Ishikawa (cell line): ENCODE data around the gene PELI2.

Experiments
- CEBPB ChIP-seq: IDR thresholded peaks from 2 replicates; pipeline ENCODE4 v1.6.1; 2012
- CREB1 ChIP-seq: IDR thresholded peaks from 2 replicates; pipeline ENCODE4 v1.6.1; 2012; ENCODE audit warnings: low read depth
- EGR1 ChIP-seq: IDR thresholded peaks from 2 replicates; pipeline ENCODE4 v1.6.1; 2012
- EP300 ChIP-seq: IDR thresholded peaks from 2 replicates; pipeline ENCODE4 v1.6.1; 2012; ENCODE audit warnings: borderline replicate concordance
- FOXM1 ChIP-seq: IDR thresholded peaks from 2 replicates; pipeline ENCODE4 v1.6.1; 2012; ENCODE audit warnings: low read depth, borderline replicate concordance
- NFIC ChIP-seq: IDR thresholded peaks from 2 replicates; pipeline ENCODE4 v1.6.1; 2012
- RAD21 ChIP-seq: IDR thresholded peaks from 2 replicates; pipeline ENCODE4 v1.6.1; 2012; ENCODE audit warnings: low read depth
- TAF1 ChIP-seq: IDR thresholded peaks from 2 replicates; pipeline ENCODE4 v1.6.1; 2012; ENCODE audit warnings: low read depth, mild to moderate bottlenecking
- TCF12 ChIP-seq: IDR thresholded peaks from 2 replicates; pipeline ENCODE4 v1.6.1; 2012; ENCODE audit warnings: low read depth
- TEAD4 ChIP-seq: IDR thresholded peaks from 2 replicates; pipeline ENCODE4 v1.6.1; 2012
- USF1 ChIP-seq: IDR thresholded peaks from 2 replicates; pipeline ENCODE4 v1.6.1; 2012
- YY1 ChIP-seq: IDR thresholded peaks from 2 replicates; pipeline ENCODE4 v1.6.1; 2012; ENCODE audit warnings: low read depth
- ZBTB7A ChIP-seq: IDR thresholded peaks from 2 replicates; pipeline ENCODE4 v1.6.1; 2012; ENCODE audit warnings: low read depth
- TF ChIP-seq, protein P1 (sequence below): IDR thresholded peaks from 2 replicates; pipeline ENCODE4 v1.6.1; 2012; ENCODE audit warnings: low read depth, mild to moderate bottlenecking

DNA sequence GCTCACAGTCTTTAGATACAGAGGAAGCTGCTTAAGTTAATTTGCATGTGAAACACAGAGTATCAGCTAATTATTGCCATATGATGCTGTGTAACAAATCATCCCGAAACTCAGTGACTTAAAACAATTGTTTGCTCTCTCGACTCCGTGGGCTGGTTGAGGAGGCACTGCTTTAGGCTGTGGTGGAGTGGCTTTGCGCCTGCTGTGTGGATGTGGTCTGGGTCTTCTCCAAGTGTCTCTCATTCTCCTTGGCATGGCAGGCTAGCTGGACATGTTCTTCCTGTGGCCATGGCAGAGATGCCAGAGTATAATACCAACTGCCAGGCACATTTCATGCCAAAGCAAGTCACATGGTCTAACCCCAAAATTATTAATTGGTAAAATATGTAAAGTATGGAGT, 40.9 kb downstream of the PELI2 start:
- TF ChIP-seq CEBPB (no peak), ZBTB7A (no peak), USF1 (no peak), TEAD4 (no peak), RAD21 (no peak), TAF1 (no peak), NFIC (no peak), CREB1 (no peak), YY1 (no peak), EGR1 (no peak), TCF12 (no peak), FOXM1 (no peak), EP300 (no peak)
- TF ChIP-seq, protein P1, sequence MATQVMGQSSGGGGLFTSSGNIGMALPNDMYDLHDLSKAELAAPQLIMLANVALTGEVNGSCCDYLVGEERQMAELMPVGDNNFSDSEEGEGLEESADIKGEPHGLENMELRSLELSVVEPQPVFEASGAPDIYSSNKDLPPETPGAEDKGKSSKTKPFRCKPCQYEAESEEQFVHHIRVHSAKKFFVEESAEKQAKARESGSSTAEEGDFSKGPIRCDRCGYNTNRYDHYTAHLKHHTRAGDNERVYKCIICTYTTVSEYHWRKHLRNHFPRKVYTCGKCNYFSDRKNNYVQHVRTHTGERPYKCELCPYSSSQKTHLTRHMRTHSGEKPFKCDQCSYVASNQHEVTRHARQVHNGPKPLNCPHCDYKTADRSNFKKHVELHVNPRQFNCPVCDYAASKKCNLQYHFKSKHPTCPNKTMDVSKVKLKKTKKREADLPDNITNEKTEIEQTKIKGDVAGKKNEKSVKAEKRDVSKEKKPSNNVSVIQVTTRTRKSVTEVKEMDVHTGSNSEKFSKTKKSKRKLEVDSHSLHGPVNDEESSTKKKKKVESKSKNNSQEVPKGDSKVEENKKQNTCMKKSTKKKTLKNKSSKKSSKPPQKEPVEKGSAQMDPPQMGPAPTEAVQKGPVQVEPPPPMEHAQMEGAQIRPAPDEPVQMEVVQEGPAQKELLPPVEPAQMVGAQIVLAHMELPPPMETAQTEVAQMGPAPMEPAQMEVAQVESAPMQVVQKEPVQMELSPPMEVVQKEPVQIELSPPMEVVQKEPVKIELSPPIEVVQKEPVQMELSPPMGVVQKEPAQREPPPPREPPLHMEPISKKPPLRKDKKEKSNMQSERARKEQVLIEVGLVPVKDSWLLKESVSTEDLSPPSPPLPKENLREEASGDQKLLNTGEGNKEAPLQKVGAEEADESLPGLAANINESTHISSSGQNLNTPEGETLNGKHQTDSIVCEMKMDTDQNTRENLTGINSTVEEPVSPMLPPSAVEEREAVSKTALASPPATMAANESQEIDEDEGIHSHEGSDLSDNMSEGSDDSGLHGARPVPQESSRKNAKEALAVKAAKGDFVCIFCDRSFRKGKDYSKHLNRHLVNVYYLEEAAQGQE: no peak
